Sigmoid colon (tissue), 7 donors: Measurements from ENCODE around the gene PSMB7. TPM values are rescaled to one million over a fixed set of nuclear protein-coding genes. Genes with fewer than 3 reads are reported as not detected.

Experiments used
- DNase-seq: peaks from one replicate; pipeline ENCODE4 v3.0.0-alpha.2; 2019
- H3K27ac ChIP-seq, 4 donors: fragments of 200-600 bp; sonication (generic); one replicate each; pipeline ENCODE4 v1.5.1; 2016 to 2019; ENCODE audit warnings: mild to moderate bottlenecking in 1 of 4
- H3K27me3 ChIP-seq, 3 donors: fragments of 200-600 bp; sonication (generic); one replicate each; pipeline ENCODE4 v1.5.1; 2019; ENCODE audit warnings: mild to moderate bottlenecking in 1 of 3
- H3K36me3 ChIP-seq, 4 donors: fragments of 200-600 bp; sonication (generic); one replicate each; pipeline ENCODE4 v1.5.1; 2016 to 2019
- H3K4me1 ChIP-seq, 4 donors: fragments of 200-600 bp; sonication (generic); one replicate each; pipeline ENCODE4 v1.5.1; 2017 to 2019
- H3K4me3 ChIP-seq, 4 donors: fragments of 200-600 bp; sonication (generic); one replicate each; pipeline ENCODE4 v1.5.1; 2017 to 2019; ENCODE audit warnings: mild to moderate bottlenecking in 2 of 4, moderate library complexity in 1 of 4
- H3K9me3 ChIP-seq, 4 donors: fragments of 200-600 bp in 3 of 4; sonication (generic) in 3 of 4; one replicate each; pipeline versions ENCODE4 v1.5.1 to v1.6.1; 2013 to 2019
- EP300 ChIP-seq, 4 donors: sonication (generic); formaldehyde crosslinking; IDR thresholded peaks; one replicate each; pipeline ENCODE4 v1.6.1; 2017; ENCODE audit warnings: antibody characterized with exemption in 4 of 4
- POLR2A ChIP-seq, 2 donors: fragments of 450-650 bp; IDR thresholded peaks; one replicate each; pipeline ENCODE4 v1.6.1; 2016; ENCODE audit warnings: antibody characterized with exemption in 2 of 2, mild to moderate bottlenecking in 2 of 2, moderate library complexity in 2 of 2
- POLR2AphosphoS5 ChIP-seq, 4 donors: sonication (generic); formaldehyde crosslinking; IDR thresholded peaks; one replicate each; pipeline ENCODE4 v1.6.1; 2017; ENCODE audit warnings: antibody characterized with exemption in 4 of 4
- WGBS, 2 donors: extraction: QIAGEN DNeasy Blood & Tissue Kit; methylation state at CpG; one replicate each; pipeline ENCODE4 v1.1.7; 2013; 5-methylcytosine and 5-hydroxymethylcytosine counted together
- intact Hi-C: fragments of 100-400 bp; cut with DNase I; formaldehyde crosslinking; loops from one replicate; pipeline ENCODE4 v1.15.1; 2023
- polyA plus RNA-seq, 3 donors: library from polyadenylated mRNA; stranded (reverse); fragments of 200-250 nt; gene quantifications; one replicate each; pipeline ENCODE4 v1.2.3, GENCODE V29; 2013
- total RNA-seq, 4 donors: library from RNA; depleted of rRNA; stranded (reverse); fragments of >200 nt; gene quantifications; one replicate each; pipeline ENCODE4 v1.1.0, GENCODE V29; 2016
- TF ChIP-seq, protein P1 (sequence below), 4 experiments: fragments of 450-650 bp in 3 of 4; fragments of 200-600 bp in 1 of 4; IDR thresholded peaks; one replicate each; pipeline ENCODE4 v1.5.1; 2016 to 2019; ENCODE audit warnings: antibody characterized with exemption in 4 of 4, mild to moderate bottlenecking in 3 of 4, moderate library complexity in 2 of 4
- donor health status: healthy with polysubstance abuse.
- donor health status: Bipolar disorder and iron deficiency.
- donor health status: healthy.

The PSMB7 gene
- total and polyA plus RNA-seq, 7 donors: 136 to 179 (median 171) TPM

DNA sequence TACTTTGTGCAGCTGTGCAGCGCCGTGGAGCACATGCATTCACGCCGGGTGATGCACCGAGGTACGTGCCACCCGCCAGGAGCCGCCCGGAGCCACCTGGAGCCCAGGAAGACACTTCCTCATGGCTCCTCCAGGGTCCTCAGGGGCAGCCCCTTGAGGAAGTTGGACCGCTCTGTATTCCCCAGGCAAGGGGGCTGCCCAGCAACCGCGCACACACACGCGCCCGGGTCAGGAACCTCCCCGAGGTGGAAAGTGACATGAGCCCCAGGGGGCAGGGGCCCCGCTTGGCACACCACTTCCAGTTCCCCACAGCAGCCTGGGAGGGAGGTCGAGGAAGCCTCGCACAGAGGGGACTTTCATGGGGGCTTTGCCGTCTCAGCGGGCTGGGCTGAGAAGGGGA lies 88.9 kb downstream of the PSMB7 start:
- H3K4me1 ChIP-seq: no peaks in the 10 kb centered on the region
- WGBS, 2 donors: 90 to 95% methylated on average over 21 of the region's 21 CpGs
- no peaks in the 10 kb centered on the region for H3K9me3 ChIP-seq
- H3K4me3 ChIP-seq: no peak overlapping the region
- H3K27me3 ChIP-seq: no peaks in the 10 kb centered on the region
- no peak for DNase-seq
- H3K36me3 ChIP-seq: peaks cover 7 to 71% (median 45%) of the 10 kb centered on the region in 4 donors
- intact Hi-C loops: no loop called here
- no peak for TF ChIP-seq POLR2AphosphoS5 (IDR thresholded peaks at IDR 0.05)
- H3K27ac ChIP-seq: no peak overlapping the region

DNA sequence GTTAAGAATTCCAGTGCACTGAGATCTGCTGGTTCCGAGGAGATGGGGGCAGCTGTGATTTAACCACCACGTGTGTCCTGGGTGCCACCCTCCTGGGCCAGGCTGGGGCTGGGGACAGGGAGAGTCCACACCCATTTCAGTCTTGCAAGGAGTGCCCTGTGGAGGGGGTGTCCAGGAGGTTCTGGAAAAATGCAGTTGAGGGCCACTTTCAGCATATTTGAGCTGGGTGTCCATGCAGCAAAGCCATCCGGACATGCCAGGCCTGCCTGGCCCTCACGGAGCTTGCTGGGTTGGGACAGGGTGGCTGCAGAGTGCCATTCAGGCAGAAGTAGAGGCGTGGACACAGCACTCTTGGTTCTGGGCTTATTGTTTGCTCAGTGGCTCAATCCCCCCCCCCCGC lies 89.4 kb downstream of the PSMB7 start:
- TF ChIP-seq POLR2AphosphoS5 (IDR thresholded peaks at IDR 0.05) (no peak), EP300 (IDR thresholded peaks at IDR 0.05) (no peak), POLR2A (IDR thresholded peaks at IDR 0.05) (no peak)
- TF ChIP-seq, protein P1, sequence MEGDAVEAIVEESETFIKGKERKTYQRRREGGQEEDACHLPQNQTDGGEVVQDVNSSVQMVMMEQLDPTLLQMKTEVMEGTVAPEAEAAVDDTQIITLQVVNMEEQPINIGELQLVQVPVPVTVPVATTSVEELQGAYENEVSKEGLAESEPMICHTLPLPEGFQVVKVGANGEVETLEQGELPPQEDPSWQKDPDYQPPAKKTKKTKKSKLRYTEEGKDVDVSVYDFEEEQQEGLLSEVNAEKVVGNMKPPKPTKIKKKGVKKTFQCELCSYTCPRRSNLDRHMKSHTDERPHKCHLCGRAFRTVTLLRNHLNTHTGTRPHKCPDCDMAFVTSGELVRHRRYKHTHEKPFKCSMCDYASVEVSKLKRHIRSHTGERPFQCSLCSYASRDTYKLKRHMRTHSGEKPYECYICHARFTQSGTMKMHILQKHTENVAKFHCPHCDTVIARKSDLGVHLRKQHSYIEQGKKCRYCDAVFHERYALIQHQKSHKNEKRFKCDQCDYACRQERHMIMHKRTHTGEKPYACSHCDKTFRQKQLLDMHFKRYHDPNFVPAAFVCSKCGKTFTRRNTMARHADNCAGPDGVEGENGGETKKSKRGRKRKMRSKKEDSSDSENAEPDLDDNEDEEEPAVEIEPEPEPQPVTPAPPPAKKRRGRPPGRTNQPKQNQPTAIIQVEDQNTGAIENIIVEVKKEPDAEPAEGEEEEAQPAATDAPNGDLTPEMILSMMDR (IDR thresholded peaks at IDR 0.05): no peak
- no peaks in the 10 kb centered on the region for H3K9me3 ChIP-seq
- no peaks in the 10 kb centered on the region for H3K27me3 ChIP-seq
- intact Hi-C loops: no loop called here
- 88 to 89% methylated on average over 6 of the region's 6 CpGs for WGBS, 2 donors
- peaks cover 7 to 68% (median 44%) of the 10 kb centered on the region in 4 donors for H3K36me3 ChIP-seq
- no peak overlapping the region for H3K4me3 ChIP-seq
- DNase-seq: no peak
- H3K27ac ChIP-seq: no peak overlapping the region
- H3K4me1 ChIP-seq: no peaks in the 10 kb centered on the region

DNA sequence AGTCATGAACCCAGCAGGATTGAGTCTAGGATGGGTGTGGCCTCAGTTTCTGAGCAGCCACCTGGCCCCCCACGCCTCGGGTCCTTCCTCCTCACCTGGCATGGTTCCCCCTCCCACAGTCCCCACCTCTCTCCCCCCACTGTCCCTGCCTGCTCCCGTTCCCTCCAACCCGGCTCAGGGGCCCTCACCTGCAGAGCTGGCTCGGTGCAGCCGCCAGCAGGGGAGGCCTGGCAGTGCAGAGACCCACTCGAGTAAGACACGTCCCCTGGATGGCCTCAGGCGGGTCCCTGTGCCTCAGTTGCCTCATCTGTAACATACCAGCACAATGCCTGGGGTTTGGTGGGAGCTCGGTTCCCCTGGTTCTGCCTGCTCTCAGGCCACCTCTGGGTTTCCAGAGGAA lies 91.3 kb downstream of the PSMB7 start:
- intact Hi-C loops: no loop called here
- DNase-seq: no peak
- TF ChIP-seq POLR2AphosphoS5 (IDR thresholded peaks at IDR 0.05) (no peak), POLR2A (IDR thresholded peaks at IDR 0.05) (no peak), EP300 (IDR thresholded peaks at IDR 0.05) (no peak)
- TF ChIP-seq, protein P1 (IDR thresholded peaks at IDR 0.05): no peak
- Histone ChIP-seq H3K27ac (no peak overlapping the region), H3K36me3 (peaks cover 7 to 51% (median 31%) of the 10 kb centered on the region in 4 donors), H3K4me1 (peaks cover 0 to 10% (median 7%) of the 10 kb centered on the region in 4 donors), H3K27me3 (no peaks in the 10 kb centered on the region), H3K4me3 (no peak overlapping the region), H3K9me3 (no peaks in the 10 kb centered on the region)
- WGBS, 2 donors: 88 to 90% methylated on average over 10 of the region's 10 CpGs

DNA sequence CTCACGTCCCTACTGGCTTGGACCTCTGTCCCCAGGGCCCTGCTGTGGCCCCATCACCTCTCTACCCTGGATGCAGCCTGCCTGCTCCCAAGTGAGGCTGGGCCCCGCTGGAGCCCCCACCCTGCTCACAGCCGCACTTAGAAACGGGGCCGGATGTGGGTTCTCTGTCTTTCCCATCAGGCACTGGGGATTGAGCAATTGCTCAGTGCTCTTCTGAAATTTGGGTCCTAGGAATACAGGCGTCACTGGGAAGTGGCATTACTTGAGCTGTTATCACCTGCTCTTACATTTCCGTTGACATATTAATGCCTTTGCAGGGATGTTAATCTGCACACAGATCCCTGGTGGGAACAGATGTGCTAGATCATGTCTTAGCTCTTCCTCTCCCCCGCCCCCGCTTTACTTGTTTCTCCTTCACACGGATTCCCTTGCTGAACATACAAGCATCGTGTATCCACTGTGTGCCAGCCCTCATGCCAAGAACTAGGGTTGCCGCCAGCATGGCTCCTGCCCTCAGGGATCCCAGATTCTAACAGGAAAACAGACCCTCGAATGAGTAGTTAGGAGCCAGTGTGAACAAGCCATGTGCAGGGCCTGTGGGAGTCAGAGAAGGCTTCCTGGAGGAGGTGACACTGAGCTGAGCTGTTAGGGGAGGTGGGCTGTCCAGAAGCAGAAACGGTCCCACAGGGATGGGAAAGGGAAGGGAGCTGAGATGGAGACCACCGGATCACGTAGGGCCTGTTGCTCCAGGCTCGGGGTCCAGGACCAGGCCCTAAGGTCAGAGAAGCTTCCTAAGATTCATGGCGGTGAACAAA lies 92.4 kb downstream of the PSMB7 start:
- H3K27ac ChIP-seq: no peak overlapping the region
- peaks cover 6 to 40% (median 23%) of the 10 kb centered on the region in 4 donors for H3K36me3 ChIP-seq
- WGBS, 2 donors: 90 to 91% methylated on average over 18 of the region's 18 CpGs

DNA sequence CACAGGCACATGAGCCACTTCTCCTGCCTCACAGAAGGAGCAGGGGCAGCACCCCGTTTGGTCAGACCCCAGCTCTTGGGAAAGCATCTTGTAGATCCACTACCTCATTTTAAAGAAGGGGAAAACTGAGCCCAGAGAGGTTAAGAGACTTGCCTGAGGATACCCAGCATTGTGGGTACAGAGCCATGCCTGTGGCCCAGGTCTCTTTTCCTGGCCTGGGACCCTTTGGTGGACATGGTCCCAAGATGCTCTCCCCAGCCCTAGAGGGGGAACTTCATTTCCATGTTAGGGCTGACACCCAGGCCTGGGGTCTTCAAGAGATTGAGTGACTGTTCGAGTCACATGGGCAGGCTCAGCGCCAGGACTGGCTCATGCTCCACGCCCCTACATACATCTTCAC lies 93.3 kb downstream of the PSMB7 start:
- H3K27me3 ChIP-seq: no peaks in the 10 kb centered on the region
- H3K36me3 ChIP-seq: peaks cover 0 to 36% (median 17%) of the 10 kb centered on the region in 4 donors
- TF ChIP-seq POLR2A (IDR thresholded peaks at IDR 0.05) (no peak), POLR2AphosphoS5 (IDR thresholded peaks at IDR 0.05) (no peak), EP300 (IDR thresholded peaks at IDR 0.05) (no peak)
- TF ChIP-seq, protein P1 (IDR thresholded peaks at IDR 0.05): no peak
- no peak overlapping the region for H3K4me3 ChIP-seq
- no peaks in the 10 kb centered on the region for H3K9me3 ChIP-seq
- WGBS, 2 donors: 69 to 93% methylated on average over 4 of the region's 4 CpGs
- intact Hi-C loops: loop anchor here (2.0 kb wide), 1 partner anchor 65 kb away; the partner anchor contains the start of gene NEK6
- no peak overlapping the region for H3K27ac ChIP-seq
- H3K4me1 ChIP-seq: peaks cover 0 to 10% (median 7%) of the 10 kb centered on the region in 4 donors
- DNase-seq: no peak

More for the DNA sequence above, 92.4 kb downstream of the PSMB7 start:
- Histone ChIP-seq H3K4me1 (peaks cover 0 to 10% (median 7%) of the 10 kb centered on the region in 4 donors), H3K4me3 (no peak overlapping the region), H3K9me3 (no peaks in the 10 kb centered on the region), H3K27me3 (no peaks in the 10 kb centered on the region)
- TF ChIP-seq EP300 (IDR thresholded peaks at IDR 0.05): no peak
- TF ChIP-seq, protein P1 (IDR thresholded peaks at IDR 0.05): no peak
- TF ChIP-seq POLR2AphosphoS5 (IDR thresholded peaks at IDR 0.05): no peak
- no peak for TF ChIP-seq POLR2A (IDR thresholded peaks at IDR 0.05)
- intact Hi-C loops: no loop called here
- no peak for DNase-seq
